IMR-90 (cell line): ENCODE measurements around the gene FAF1. TPM values are rescaled to one million over a fixed set of nuclear protein-coding genes. Genes with fewer than 3 reads are reported as not detected.

ENCODE experiments used
- ATAC-seq: fragments of 200-7000 bp; cut with Tn5 transposase; 2 replicates; pipeline ENCODE4 v1.9.1; 2020; ENCODE audit warnings: low read depth, mild to moderate bottlenecking, moderate library complexity
- BruUV-seq: library from RNA; stranded (reverse); fragments of 400-500 nt; replicated peaks from 2 replicates; lab custom pipeline; 2021; lab: Mats Ljungman, UMichigan
- CTCF ChIA-PET: fragments of 300-600 bp; formaldehyde crosslinking; extraction: SDS; loops from one replicate; lab custom pipeline; 2021; ENCODE audit warnings: antibody characterized with exemption; lab: Yijun Ruan, JAX
- POLR2A ChIA-PET: fragments of 300-600 bp; sonication (Branson Sonifier 250); formaldehyde crosslinking; loops from one replicate; lab custom pipeline; 2022; ENCODE audit warnings: antibody characterized with exemption; ENCODE audit not compliant: unreplicated experiment; lab: Charles Lee
- DNase-seq: peaks from one replicate; pipeline ENCODE4 v3.0.0; 2013
- H2AFZ ChIP-seq: replicated peaks from 2 replicates; pipeline ENCODE3; 2013; ENCODE audit warnings: low read length, mild to moderate bottlenecking; ENCODE audit not compliant: poor library complexity
- H2AK5ac ChIP-seq: 2 replicates; pipeline ENCODE4 v1.6.1; 2013; ENCODE audit warnings: low read depth, low read length, inconsistent platforms
- H2AK9ac ChIP-seq: replicated peaks from 2 replicates; pipeline ENCODE3; 2013; ENCODE audit warnings: mild to moderate bottlenecking, low read depth, low read length, moderate library complexity; ENCODE audit not compliant: poor library complexity
- H2BK120ac ChIP-seq: 2 replicates; pipeline ENCODE4 v1.6.1; 2013; ENCODE audit warnings: low read depth, low read length, inconsistent platforms
- H2BK15ac ChIP-seq: 3 replicates; pipeline ENCODE4 v1.6.1; 2013; ENCODE audit warnings: low read depth, low read length, inconsistent platforms
- H2BK20ac ChIP-seq: 2 replicates; pipeline ENCODE4 v1.6.1; 2013; ENCODE audit warnings: low read depth, mild to moderate bottlenecking, inconsistent platforms, low read length, moderate library complexity
- H2BK5ac ChIP-seq: 2 replicates; pipeline ENCODE4 v1.6.1; 2013; ENCODE audit warnings: mild to moderate bottlenecking, low read depth, low read length, inconsistent platforms; ENCODE audit not compliant: poor library complexity, severe bottlenecking
- H3K14ac ChIP-seq: replicated peaks from 2 replicates; pipeline ENCODE4 v1.6.1; 2013; ENCODE audit warnings: low read depth, low read length, inconsistent platforms
- H3K18ac ChIP-seq: 2 replicates; pipeline ENCODE4 v1.6.1; 2013; ENCODE audit warnings: low read depth, low read length, control low read depth
- H3K23ac ChIP-seq: 2 replicates; pipeline ENCODE4 v1.6.1; 2013; ENCODE audit warnings: low read depth, low read length, inconsistent platforms
- H3K27ac ChIP-seq: 2 replicates; pipeline ENCODE4 v1.5.1; 2013; ENCODE audit warnings: mild to moderate bottlenecking, control low read depth, low read length; ENCODE audit not compliant: insufficient read depth
- H3K27me3 ChIP-seq: 2 replicates; pipeline ENCODE4 v1.6.1; 2013; ENCODE audit warnings: low read length; ENCODE audit not compliant: control insufficient read depth, insufficient read depth
- H3K36me3 ChIP-seq: 2 replicates; pipeline ENCODE4 v1.6.1; 2013; ENCODE audit warnings: low read length, mixed read lengths; ENCODE audit not compliant: control insufficient read depth, insufficient read depth
- H3K4ac ChIP-seq: 2 replicates; pipeline ENCODE4 v1.6.1; 2013; ENCODE audit warnings: low read depth, low read length, inconsistent platforms
- H3K4me1 ChIP-seq: 2 replicates; pipeline ENCODE4 v1.6.1; 2013; ENCODE audit warnings: low read length, mixed read lengths; ENCODE audit not compliant: control insufficient read depth, insufficient read depth
- H3K4me2 ChIP-seq: 2 replicates; pipeline ENCODE4 v1.6.1; 2013; ENCODE audit warnings: low read depth, mild to moderate bottlenecking, control low read depth, low read length, moderate library complexity
- H3K4me3 ChIP-seq: 2 replicates; pipeline ENCODE4 v1.5.1; 2013; ENCODE audit warnings: low read depth, mild to moderate bottlenecking, control low read depth, low read length, moderate library complexity; ENCODE audit not compliant: insufficient read depth
- H3K56ac ChIP-seq: 2 replicates; pipeline ENCODE4 v1.6.1; 2013; ENCODE audit warnings: low read length, inconsistent platforms; ENCODE audit not compliant: insufficient read depth; ENCODE audit errors: extremely low read depth
- H3K79me1 ChIP-seq, 2 experiments: 2 replicates each; pipeline ENCODE4 v1.6.1; 2013; ENCODE audit warnings: low read length in 2 of 2, inconsistent platforms in 1 of 2, low read depth in 1 of 2
- H3K9ac ChIP-seq: 2 replicates; pipeline ENCODE4 v1.6.1; 2013; ENCODE audit warnings: low read depth, low read length, control low read depth
- H3K9me1 ChIP-seq: 2 replicates; pipeline ENCODE4 v1.6.1; 2013; ENCODE audit warnings: low read length, inconsistent platforms; ENCODE audit not compliant: insufficient read depth
- H3K9me3 ChIP-seq: 2 replicates; pipeline ENCODE4 v1.6.1; 2013; ENCODE audit warnings: low read length; ENCODE audit not compliant: control insufficient read depth, insufficient read depth
- H4K20me1 ChIP-seq: 2 replicates; pipeline ENCODE4 v1.6.1; 2013; ENCODE audit warnings: low read length, inconsistent platforms; ENCODE audit not compliant: insufficient read depth
- H4K5ac ChIP-seq: 2 replicates; pipeline ENCODE4 v1.6.1; 2013; ENCODE audit warnings: mild to moderate bottlenecking, low read depth, low read length, control low read depth
- H4K8ac ChIP-seq, 2 experiments: 2 replicates each; pipeline ENCODE4 v1.6.1; 2013; ENCODE audit warnings: low read depth in 2 of 2, low read length in 2 of 2, control low read depth in 1 of 2, inconsistent platforms in 1 of 2
- H4K91ac ChIP-seq: 2 replicates; pipeline ENCODE4 v1.6.1; 2013; ENCODE audit warnings: low read depth, low read length, inconsistent platforms; ENCODE audit not compliant: insufficient read depth
- MAFK ChIP-seq: IDR thresholded peaks from 2 replicates; pipeline ENCODE4 v1.6.1; 2012; ENCODE audit warnings: low read depth, low read length, improper control_type of control experiment
- MAZ ChIP-seq: IDR thresholded peaks from 2 replicates; pipeline ENCODE4 v1.6.1; 2012; ENCODE audit warnings: low read depth, mild to moderate bottlenecking, low read length, improper control_type of control experiment, moderate library complexity, borderline replicate concordance
- NFE2L2 ChIP-seq: fragments of 150-350 bp; IDR thresholded peaks from 2 replicates; pipeline ENCODE4 v1.6.1; 2016; ENCODE audit warnings: low read depth, mild to moderate bottlenecking, low read length
- POLR2A ChIP-seq: IDR thresholded peaks from 2 replicates; pipeline ENCODE4 v1.6.1; 2012; ENCODE audit warnings: mild to moderate bottlenecking, low read depth, low read length
- RCOR1 ChIP-seq: IDR thresholded peaks from 2 replicates; pipeline ENCODE4 v1.6.1; 2012; ENCODE audit warnings: mild to moderate bottlenecking, low read length, improper control_type of control experiment; ENCODE audit not compliant: insufficient replicate concordance
- WGBS, 2 experiments: methylation state at CpG; one replicate each; pipeline versions ENCODE4 v1.1.5 to v1.1.7; 2013; ENCODE audit warnings: missing lambda C conversion rate in 2 of 2; ENCODE audit not compliant: insufficient read length in 1 of 2; ENCODE audit errors: extremely low coverage in 2 of 2; 5-methylcytosine and 5-hydroxymethylcytosine counted together
- dilution Hi-C: fragments of 300-500 bp; cut with HindIII; formaldehyde crosslinking; loops from one replicate; pipeline ENCODE4 v1.14.3; 2018; ENCODE audit warnings: low sequenced_read_pairs; ENCODE audit not compliant: unreplicated experiment
- in situ Hi-C: fragments of 300-500 bp; cut with MboI; formaldehyde crosslinking; loops from 3 replicates; pipeline ENCODE4 v1.14.3; 2019; ENCODE audit warnings: low sequenced_read_pairs, inconsistent platforms, mixed read lengths
- intact Hi-C: fragments of 100-400 bp; cut with micrococcal nuclease; formaldehyde crosslinking; loops from 2 replicates; pipeline ENCODE4 v1.10.0; 2022
- polyA plus RNA-seq, 3 experiments: library from polyadenylated mRNA; depleted of rRNA; stranded (reverse); fragments of >200 nt; gene quantifications; 2 replicates each; pipeline ENCODE4 v1.2.3, GENCODE V29; 2012; ENCODE audit warnings: low replicate concordance in 1 of 3
- total RNA-seq: library from RNA; depleted of rRNA; stranded (reverse); fragments of >200 nt; gene quantifications from 2 replicates; pipeline ENCODE4 v1.2.3, GENCODE V29; 2012
- TF ChIP-seq, protein P1 (sequence below): fragments of 150-350 bp; IDR thresholded peaks from 2 replicates; pipeline ENCODE4 v1.6.1; 2016; ENCODE audit warnings: low read depth, mild to moderate bottlenecking, low read length, moderate library complexity, borderline replicate concordance
- TF ChIP-seq, protein P2 (sequence below): conservative IDR thresholded peaks from 2 replicates; pipeline ENCODE4 v1.5.1; 2012; ENCODE audit warnings: mild to moderate bottlenecking, low read depth, low read length, improper control_type of control experiment

FAF1 gene
- total and polyA plus RNA-seq, 2 of the 4 experiments (the other 2 are of a cell fraction), result 18.8 to 72.9 TPM

DNA sequence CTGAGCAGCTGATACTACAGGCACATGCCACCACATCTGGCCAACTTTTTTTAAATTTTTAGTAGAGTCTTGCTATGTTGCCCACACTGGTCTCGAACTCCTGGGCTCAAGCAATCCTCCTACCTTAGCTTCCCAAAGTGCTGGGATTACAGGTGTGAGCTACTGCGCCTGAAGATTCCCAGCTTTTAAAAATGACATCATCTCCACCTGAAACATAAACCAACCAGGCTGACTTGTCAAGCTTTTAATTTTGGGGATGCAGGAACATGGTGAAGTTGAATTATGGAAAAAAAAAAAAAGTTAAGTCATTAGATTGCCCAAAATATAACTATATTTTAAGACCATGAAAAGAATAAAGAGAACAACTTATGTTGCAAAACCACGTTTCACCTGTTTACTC is 350.6 kb downstream of the FAF1 start:
- Histone ChIP-seq H3K9me1 (no peaks in the 10 kb centered on the region), H3K4me1 (no peaks in the 10 kb centered on the region), H3K27ac (no peak overlapping the region), H3K56ac (no peak overlapping the region), H3K4ac (no peak overlapping the region), H2BK15ac (no peak overlapping the region), H2BK20ac (no peak overlapping the region), H3K36me3 (no peaks in the 10 kb centered on the region), H3K4me2 (no peak overlapping the region), H2AK9ac (no peak overlapping the region), H3K4me3 (no peak overlapping the region), H3K23ac (no peak overlapping the region), H2BK5ac (no peak overlapping the region), H2AFZ (no peak overlapping the region), H4K20me1 (no peaks in the 10 kb centered on the region), H3K27me3 (no peaks in the 10 kb centered on the region), H3K9ac (no peak overlapping the region), H2BK120ac (no peak overlapping the region), H4K5ac (no peak overlapping the region), H3K9me3 (no peaks in the 10 kb centered on the region), H2AK5ac (no peak overlapping the region), H3K18ac (no peak overlapping the region), H3K79me1 (no peaks in the 10 kb centered on the region), H4K91ac (no peak overlapping the region), H4K8ac (no peak overlapping the region), H3K14ac (no peak overlapping the region)
- intact Hi-C loops, result no loop called here
- ChIA-PET POLR2A (no interaction called here), CTCF (no interaction called here)
- dilution Hi-C loops, result no loop called here
- no peak for DNase-seq
- BruUV-seq, result no TSS peak
- ATAC-seq, result no peak
- TF ChIP-seq, protein P1, sequence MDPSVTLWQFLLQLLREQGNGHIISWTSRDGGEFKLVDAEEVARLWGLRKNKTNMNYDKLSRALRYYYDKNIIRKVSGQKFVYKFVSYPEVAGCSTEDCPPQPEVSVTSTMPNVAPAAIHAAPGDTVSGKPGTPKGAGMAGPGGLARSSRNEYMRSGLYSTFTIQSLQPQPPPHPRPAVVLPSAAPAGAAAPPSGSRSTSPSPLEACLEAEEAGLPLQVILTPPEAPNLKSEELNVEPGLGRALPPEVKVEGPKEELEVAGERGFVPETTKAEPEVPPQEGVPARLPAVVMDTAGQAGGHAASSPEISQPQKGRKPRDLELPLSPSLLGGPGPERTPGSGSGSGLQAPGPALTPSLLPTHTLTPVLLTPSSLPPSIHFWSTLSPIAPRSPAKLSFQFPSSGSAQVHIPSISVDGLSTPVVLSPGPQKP, result no peak
- TF ChIP-seq, protein P2, sequence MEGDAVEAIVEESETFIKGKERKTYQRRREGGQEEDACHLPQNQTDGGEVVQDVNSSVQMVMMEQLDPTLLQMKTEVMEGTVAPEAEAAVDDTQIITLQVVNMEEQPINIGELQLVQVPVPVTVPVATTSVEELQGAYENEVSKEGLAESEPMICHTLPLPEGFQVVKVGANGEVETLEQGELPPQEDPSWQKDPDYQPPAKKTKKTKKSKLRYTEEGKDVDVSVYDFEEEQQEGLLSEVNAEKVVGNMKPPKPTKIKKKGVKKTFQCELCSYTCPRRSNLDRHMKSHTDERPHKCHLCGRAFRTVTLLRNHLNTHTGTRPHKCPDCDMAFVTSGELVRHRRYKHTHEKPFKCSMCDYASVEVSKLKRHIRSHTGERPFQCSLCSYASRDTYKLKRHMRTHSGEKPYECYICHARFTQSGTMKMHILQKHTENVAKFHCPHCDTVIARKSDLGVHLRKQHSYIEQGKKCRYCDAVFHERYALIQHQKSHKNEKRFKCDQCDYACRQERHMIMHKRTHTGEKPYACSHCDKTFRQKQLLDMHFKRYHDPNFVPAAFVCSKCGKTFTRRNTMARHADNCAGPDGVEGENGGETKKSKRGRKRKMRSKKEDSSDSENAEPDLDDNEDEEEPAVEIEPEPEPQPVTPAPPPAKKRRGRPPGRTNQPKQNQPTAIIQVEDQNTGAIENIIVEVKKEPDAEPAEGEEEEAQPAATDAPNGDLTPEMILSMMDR, result no peak
- no peak for TF ChIP-seq NFE2L2
- TF ChIP-seq MAFK, result no peak
- TF ChIP-seq RCOR1, result no peak
- no peak for TF ChIP-seq MAZ
- TF ChIP-seq POLR2A, result no peak
- in situ Hi-C loops, result loop anchor here (5.0 kb wide), 1 partner anchor 242 kb away; no protein-coding TSS in a partner anchor
- no CpG with 5 or more reads among the region's 3 CpGs for WGBS, 2 experiments
